H1 (cell line): Measurements from ENCODE around the gene CAMTA2. TPM values are rescaled to one million over a fixed set of nuclear protein-coding genes. Genes with fewer than 3 reads are reported as not detected.
A peak's percentile ranks its signal among the peaks of the same experiment; 100 is the strongest.

Experiments used
- CTCF ChIA-PET: fragments of 300-600 bp; sonication (Branson Sonifier 250); formaldehyde crosslinking; loops from one replicate; lab custom pipeline; 2021; ENCODE audit not compliant: partially characterized antibody; lab: Charles Lee
- POLR2A ChIA-PET: fragments of 300-600 bp; sonication (Branson Sonifier 250); formaldehyde crosslinking; loops from one replicate; lab custom pipeline; 2021; ENCODE audit warnings: inconsistent platforms; ENCODE audit not compliant: partially characterized antibody; lab: Charles Lee
- DNase-seq, 2 experiments: peaks; one replicate each; pipeline versions ENCODE4 v3.0.0 to v3.0.0-alpha.2; 2010 to 2022; ENCODE audit warnings: low spot score in 2 of 2, low read depth in 1 of 2, mixed read lengths in 1 of 2
- FAIRE-seq: peaks from 2 replicates; lab custom pipeline; 2011; peaks lifted over from hg19 to GRCh38; lab: Jason Lieb, UNC
- H2AFZ ChIP-seq: 2 replicates; pipeline ENCODE4 v1.8.1; 2012; ENCODE audit warnings: low read length, inconsistent platforms
- H2AK5ac ChIP-seq: 2 replicates; pipeline ENCODE4 v1.6.1; 2013; ENCODE audit warnings: low read depth, low read length
- H2BK120ac ChIP-seq: replicated peaks from 2 replicates; pipeline ENCODE3; 2013; ENCODE audit warnings: low read depth, low read length, inconsistent platforms
- H2BK12ac ChIP-seq: 2 replicates; pipeline ENCODE4 v1.6.1; 2013; ENCODE audit warnings: low read depth, low read length
- H2BK15ac ChIP-seq: 2 replicates; pipeline ENCODE4 v1.6.1; 2013; ENCODE audit warnings: low read length
- H2BK20ac ChIP-seq: 2 replicates; pipeline ENCODE4 v1.6.1; 2013; ENCODE audit warnings: low read length
- H2BK5ac ChIP-seq: 2 replicates; pipeline ENCODE4 v1.6.1; 2013; ENCODE audit warnings: low read depth, low read length
- H3K14ac ChIP-seq: 2 replicates; pipeline ENCODE4 v1.6.1; 2013; ENCODE audit warnings: inconsistent platforms; ENCODE audit not compliant: insufficient read length
- H3K18ac ChIP-seq: 2 replicates; pipeline ENCODE4 v1.6.1; 2013; ENCODE audit warnings: low read length; ENCODE audit errors: extremely low read depth
- H3K23ac ChIP-seq: 2 replicates; pipeline ENCODE4 v1.6.1; 2013; ENCODE audit warnings: inconsistent platforms; ENCODE audit not compliant: insufficient read length
- H3K23me2 ChIP-seq: 2 replicates; pipeline ENCODE4 v1.6.1; 2013; ENCODE audit warnings: low read depth, low read length
- H3K27ac ChIP-seq: 2 replicates; pipeline ENCODE4 v1.6.1; 2011; ENCODE audit warnings: low read depth, low read length, inconsistent platforms
- H3K27me3 ChIP-seq, 4 experiments: replicated peaks in 1 of 4; 1 replicate in 1 of 4; 2 replicates in 3 of 4; pipeline versions ENCODE4 v1.6.1 to v1.8.1; 2011 to 2013; ENCODE audit warnings: low read length in 3 of 4, mild to moderate bottlenecking in 3 of 4, inconsistent platforms in 2 of 4, mixed read lengths in 2 of 4, moderate library complexity in 1 of 4; ENCODE audit not compliant: control insufficient read depth in 3 of 4, insufficient read depth in 3 of 4; ENCODE audit errors: extremely low read depth in 1 of 4
- H3K36me3 ChIP-seq, 4 experiments: 2 replicates each; pipeline versions ENCODE4 v1.6.1 to v1.8.1; 2011 to 2013; ENCODE audit warnings: mild to moderate bottlenecking in 4 of 4, low read length in 3 of 4, moderate library complexity in 2 of 4, control low read depth in 1 of 4, inconsistent platforms in 1 of 4; ENCODE audit not compliant: insufficient read depth in 4 of 4, control insufficient read depth in 2 of 4
- H3K4ac ChIP-seq: replicated peaks from 2 replicates; pipeline ENCODE3; 2013; ENCODE audit warnings: low read length, low read depth, mixed read lengths, inconsistent platforms; ENCODE audit not compliant: insufficient read length
- H3K4me1 ChIP-seq, 4 experiments: replicated peaks in 1 of 4; 1 replicate in 1 of 4; 2 replicates in 3 of 4; pipeline versions ENCODE4 v1.6.1 to v1.8.1; 2011 to 2013; ENCODE audit warnings: low read length in 3 of 4, inconsistent platforms in 2 of 4, mixed read lengths in 1 of 4; ENCODE audit not compliant: insufficient read depth in 4 of 4, control insufficient read depth in 3 of 4
- H3K4me2 ChIP-seq, 2 experiments: 2 replicates each; pipeline versions ENCODE4 v1.6.1 to v1.8.1; 2011 to 2013; ENCODE audit warnings: low read depth in 2 of 2, low read length in 2 of 2, control low read depth in 1 of 2, inconsistent platforms in 1 of 2, mild to moderate bottlenecking in 1 of 2; ENCODE audit not compliant: insufficient read depth in 1 of 2
- H3K4me3 ChIP-seq, 4 experiments: fragments of 200-600, 300-600 bp in 1 of 4; sonication (generic), shearing (Covaris generic), sonication (Bioruptor Twin) in 1 of 4; 2 replicates each; pipeline versions ENCODE4 v1.5.1 to v1.8.1; 2011 to 2016; ENCODE audit warnings: low read length in 4 of 4, low read depth in 3 of 4, control low read depth in 2 of 4, inconsistent platforms in 2 of 4, mild to moderate bottlenecking in 2 of 4, mixed read lengths in 1 of 4, moderate library complexity in 1 of 4; ENCODE audit not compliant: insufficient read depth in 2 of 4; ENCODE audit errors: extremely low read depth in 1 of 4
- H3K56ac ChIP-seq: replicated peaks from 2 replicates; pipeline ENCODE3; 2013; ENCODE audit warnings: low read depth, mild to moderate bottlenecking, mixed read lengths, low read length, inconsistent platforms; ENCODE audit not compliant: insufficient read length
- H3K79me1 ChIP-seq: 2 replicates; pipeline ENCODE4 v1.6.1; 2013; ENCODE audit warnings: low read depth, low read length, control low read depth
- H3K79me2 ChIP-seq, 2 experiments: 2 replicates each; pipeline versions ENCODE4 v1.6.1 to v1.8.1; 2012 to 2013; ENCODE audit warnings: low read length in 2 of 2, mild to moderate bottlenecking in 2 of 2, inconsistent platforms in 1 of 2; ENCODE audit not compliant: insufficient read depth in 2 of 2, control insufficient read depth in 1 of 2
- H3K9ac ChIP-seq, 4 experiments: replicated peaks in 1 of 4; 1 replicate in 1 of 4; 2 replicates in 3 of 4; pipeline versions ENCODE4 v1.6.1 to v1.8.1; 2011 to 2013; ENCODE audit warnings: low read depth in 3 of 4, low read length in 3 of 4, control low read depth in 2 of 4, mild to moderate bottlenecking in 2 of 4, moderate library complexity in 2 of 4, inconsistent platforms in 1 of 4; ENCODE audit errors: extremely low read depth in 1 of 4
- H3K9me3 ChIP-seq, 2 experiments: 2 replicates each; pipeline versions ENCODE4 v1.6.1 to v1.8.1; 2012 to 2013; ENCODE audit warnings: mild to moderate bottlenecking in 2 of 2, moderate library complexity in 2 of 2, control low read depth in 1 of 2, inconsistent platforms in 1 of 2, low read depth in 1 of 2, low read length in 1 of 2, mixed read lengths in 1 of 2; ENCODE audit not compliant: insufficient read depth in 2 of 2
- H4K20me1 ChIP-seq, 2 experiments: replicated peaks in 1 of 2; 2 replicates each; pipeline versions ENCODE3 to v1.8.1; 2011 to 2013; ENCODE audit warnings: inconsistent platforms in 2 of 2, low read length in 2 of 2, mild to moderate bottlenecking in 1 of 2; ENCODE audit not compliant: insufficient read depth in 2 of 2, control insufficient read depth in 1 of 2
- H4K5ac ChIP-seq: 2 replicates; pipeline ENCODE4 v1.6.1; 2013; ENCODE audit warnings: low read length, low read depth, mixed read lengths, inconsistent platforms; ENCODE audit not compliant: insufficient read length
- H4K8ac ChIP-seq: 2 replicates; pipeline ENCODE4 v1.8.0; 2013; ENCODE audit warnings: mild to moderate bottlenecking, moderate library complexity, low read length, inconsistent platforms; ENCODE audit not compliant: insufficient read depth; ENCODE audit errors: extremely low read depth
- H4K91ac ChIP-seq: replicated peaks from 2 replicates; pipeline ENCODE3; 2013; ENCODE audit warnings: low read length, mixed read lengths, inconsistent platforms; ENCODE audit not compliant: insufficient read length
- HDAC2 ChIP-seq, 2 experiments: fragments of 300-600 bp in 1 of 2; sonication (generic) in 1 of 2; IDR thresholded peaks; 2 replicates each; pipeline ENCODE4 v1.6.1; 2011 to 2012; ENCODE audit warnings: low read depth in 2 of 2, low read length in 2 of 2, mild to moderate bottlenecking in 2 of 2, moderate library complexity in 2 of 2, borderline replicate concordance in 1 of 2, inconsistent platforms in 1 of 2
- NRF1 ChIP-seq: IDR thresholded peaks from 2 replicates; pipeline ENCODE4 v1.6.1; 2011; ENCODE audit warnings: mild to moderate bottlenecking, low read depth, low read length, improper control_type of control experiment
- POLR2AphosphoS5 ChIP-seq: IDR thresholded peaks from 2 replicates; pipeline ENCODE4 v1.6.1; 2011; ENCODE audit warnings: low read depth, low read length
- SIN3A ChIP-seq, 2 experiments: IDR thresholded peaks in 1 of 2; conservative IDR thresholded peaks in 1 of 2; 2 replicates each; pipeline ENCODE4 v1.6.1; 2011 to 2012; ENCODE audit warnings: low read length in 2 of 2, improper control_type of control experiment in 1 of 2, low read depth in 1 of 2, mild to moderate bottlenecking in 1 of 2
- WGBS, 2 experiments: shearing (Covaris generic) in 1 of 2; methylation state at CpG; one replicate each; pipeline versions ENCODE4 v1.1.6 to v1.1.7; 2013 to 2015; ENCODE audit warnings: low lambda C conversion rate in 2 of 2, mixed read lengths in 2 of 2, inconsistent platforms in 1 of 2, low coverage in 1 of 2, missing lambda C conversion rate in 1 of 2; ENCODE audit not compliant: insufficient replicate concordance in 2 of 2, insufficient coverage in 1 of 2, insufficient read length in 1 of 2; ENCODE audit errors: extremely low coverage in 1 of 2, missing lambda C conversion rate in 1 of 2; 5-methylcytosine and 5-hydroxymethylcytosine counted together
- polyA plus RNA-seq, 7 experiments: library from polyadenylated mRNA; depleted of rRNA in 3 of 7; stranded (reverse) in 5 of 7; unstranded in 2 of 7; fragments of >200 nt in 5 of 7; fragments of 200-250 nt in 2 of 7; gene quantifications; 1 replicate in 5 of 7; 2 replicates in 1 of 7; 4 replicates in 1 of 7; pipeline versions ENCODE4 v1.2.1 to v1.2.3, GENCODE V29; 2011 to 2013; ENCODE audit warnings: missing spikeins in 2 of 7, mixed read lengths in 2 of 7
- total RNA-seq: library from RNA; stranded (reverse); fragmentation: NEBNext Ultra II Directional; extraction: Animal tissue kit (Norgen Biotek cat#: 25700); gene quantifications from 2 replicates; pipeline ENCODE4 v1.2.1, GENCODE V29; 2021

Gene CAMTA2
- total and polyA plus RNA-seq, 2 of the 8 experiments (the other 6 are each of a cell fraction or from before 2014, with no cell fraction given): 5.5 to 12.0 TPM

GRCh38 chr17:4945944-4946280, 41.6 kb downstream of the CAMTA2 start:
- Histone ChIP-seq H2AFZ (no peak overlapping the region), H3K14ac (no peak overlapping the region), H2BK12ac (no peak overlapping the region), H3K4ac (no peak overlapping the region), H3K27me3 (no peaks in the 10 kb centered on the region), H3K36me3 (peaks cover 8 to 42% (median 28%) of the 10 kb centered on the region in 4 experiments), H2BK20ac (no peak overlapping the region), H4K20me1 (peaks cover 16 to 23% of the 10 kb centered on the region in 2 experiments), H3K23ac (no peak overlapping the region), H3K27ac (no peak overlapping the region), H3K4me2 (peak overlapping the region; percentile 67 to 95), H3K23me2 (peaks cover 22% of the 10 kb centered on the region), H3K79me2 (peaks cover 8 to 55% of the 10 kb centered on the region in 2 experiments), H2BK15ac (no peak overlapping the region), H3K79me1 (peaks cover 2% of the 10 kb centered on the region; the same call in 1 of the 2 replicates), H2BK120ac (no peak overlapping the region), H4K8ac (no peak overlapping the region; the same call in 1 of the 2 replicates), H2AK5ac (no peak overlapping the region), H3K4me3 (peak overlapping the region in 2 of 4 experiments; percentile 75 to 97; a peak in 3 of 8 replicates), H3K56ac (no peak overlapping the region), H4K5ac (no peak overlapping the region), H3K9me3 (no peaks in the 10 kb centered on the region), H2BK5ac (no peak overlapping the region), H3K4me1 (peaks cover 4 to 10% (median 5%) of the 10 kb centered on the region in 4 experiments), H4K91ac (no peak overlapping the region), H3K9ac (no peak overlapping the region; a peak in 1 of 7 replicates), H3K18ac (no peak overlapping the region)
- DNase-seq (no peak), FAIRE-seq (no peak)
- ChIA-PET POLR2A (interaction anchor here (0.7 to 32.4 kb wide), 14 partner anchors 1 to 241 kb away, joined by 3 to 987 read pairs (median 10); partner anchors contain the start of genes C17orf107, CAMTA2, ENO3 and GP1BA), CTCF (interaction anchor here (1.5 kb wide), 1 partner anchor 37 kb away, joined by 5 read pairs; no protein-coding TSS in a partner anchor)
- 78% methylated on average over 3 of the region's 4 CpGs; no CpG with 5 or more reads in 1 of the 2 experiments for WGBS, 2 experiments
- no peak for TF ChIP-seq NRF1
- peak; percentile 49; the same call in 1 of the 2 replicates for TF ChIP-seq POLR2AphosphoS5
- 0 out of 4 replicates have a peak, but pooled peaks of 1 of the 2 experiments have one; percentile 25 for TF ChIP-seq SIN3A (conservative IDR thresholded peaks at IDR 0.05 in 1 of 2, IDR thresholded peaks at IDR 0.05 in 1 of 2; ENCODE audit: low read depth in 1 of 2, low read length in 2 of 2)
- no peak for TF ChIP-seq HDAC2 (IDR thresholded peaks at IDR 0.05; ENCODE audit: borderline replicate concordance in 1 of 2, low read depth in 2 of 2, low read length in 2 of 2)
